Skin of body (tissue), 2 donors: ENCODE data around the gene PXN. TPM values are rescaled to one million over a fixed set of nuclear protein-coding genes. Genes with fewer than 3 reads are reported as not detected.
"Not testable (repeated sequence)": the region's sequence is repeated elsewhere in the genome, so short reads cannot be mapped to it uniquely, and the experiment has no call there.

Experiments used
- DNase-seq: peaks from one replicate; lab custom pipeline; 2025; lab: John Stamatoyannopoulos, UW
- total RNA-seq: library from RNA; depleted of rRNA; stranded (reverse); fragments of >200 nt; gene quantifications from one replicate; pipeline ENCODE4 v1.2.3, GENCODE V29; 2014

The PXN gene
- total RNA-seq, 1 donor from 2014 or later = 30.5 TPM

DNA sequence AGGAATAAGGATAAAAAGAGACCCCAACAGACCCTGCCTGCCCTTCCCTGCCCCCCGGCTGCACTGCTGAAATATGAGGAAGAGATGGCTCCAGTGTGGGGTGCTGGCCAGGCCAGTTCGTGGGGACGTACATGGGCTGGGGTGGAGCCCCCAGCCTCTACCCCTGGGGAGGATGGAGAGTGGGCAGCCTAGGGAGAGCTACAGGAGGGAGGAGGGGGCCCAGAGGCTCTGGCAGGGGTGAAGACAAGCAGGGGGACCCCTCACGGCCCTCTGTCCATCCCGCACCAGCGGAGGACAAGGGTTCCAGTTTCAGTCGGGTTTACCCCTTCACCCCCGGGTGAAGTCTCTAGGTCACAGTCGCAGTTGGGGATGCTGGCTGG, 53.6 kb downstream of the PXN start:
- DNase-seq = no peak

GRCh38 chr12:120211243-120211903, 54.2 kb downstream of the PXN start:
- no peak for DNase-seq

DNA sequence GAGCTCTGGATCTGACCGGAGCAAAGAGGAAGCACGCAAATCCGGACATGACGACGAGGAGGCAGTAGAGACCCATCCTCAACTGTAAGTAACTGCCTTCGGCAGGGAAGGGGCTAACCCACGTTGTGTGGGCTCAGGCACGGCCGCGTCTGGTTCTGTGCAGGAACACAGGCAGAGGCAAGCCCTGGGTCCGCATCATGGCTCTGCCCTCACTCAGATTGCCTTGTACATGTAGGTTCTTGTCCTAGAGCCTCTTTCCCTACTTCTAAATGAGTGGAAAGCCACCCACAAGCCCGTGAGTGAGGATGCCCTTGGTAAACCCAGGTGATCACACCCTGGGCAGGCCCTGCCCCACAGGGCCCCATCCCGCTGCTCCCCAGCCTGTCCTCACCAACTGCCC, 55.7 kb downstream of the PXN start:
- DNase-seq = no peak

DNA sequence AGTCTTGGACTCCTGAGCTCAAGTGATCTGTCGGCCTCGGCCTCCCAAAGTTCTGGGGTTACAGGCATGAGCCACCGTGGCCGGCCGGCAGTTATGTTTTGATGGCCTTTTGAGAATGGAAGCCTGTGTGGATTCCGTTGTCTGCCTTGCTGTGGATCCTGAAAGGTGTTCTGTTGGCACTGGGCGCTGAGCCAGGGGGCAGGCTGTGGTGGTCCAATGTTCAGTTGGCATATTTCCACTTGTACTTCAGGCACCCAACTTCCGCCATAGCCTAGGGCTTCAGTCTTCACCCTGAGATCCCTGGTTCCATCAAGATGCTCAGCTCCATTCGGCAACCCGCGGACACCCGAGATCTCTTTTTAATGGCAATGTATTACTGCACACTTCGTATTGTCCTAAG, 58.3 kb downstream of the PXN start:
- DNase-seq = no peak

- DNase-seq = not testable (repeated sequence)
Measured at GRCh38 chr12:120206781-120207180, 58.7 kb downstream of the PXN start.

- DNase-seq = no peak
Measured at GRCh38 chr12:120206228-120206627, 59.3 kb downstream of the PXN start.

DNA sequence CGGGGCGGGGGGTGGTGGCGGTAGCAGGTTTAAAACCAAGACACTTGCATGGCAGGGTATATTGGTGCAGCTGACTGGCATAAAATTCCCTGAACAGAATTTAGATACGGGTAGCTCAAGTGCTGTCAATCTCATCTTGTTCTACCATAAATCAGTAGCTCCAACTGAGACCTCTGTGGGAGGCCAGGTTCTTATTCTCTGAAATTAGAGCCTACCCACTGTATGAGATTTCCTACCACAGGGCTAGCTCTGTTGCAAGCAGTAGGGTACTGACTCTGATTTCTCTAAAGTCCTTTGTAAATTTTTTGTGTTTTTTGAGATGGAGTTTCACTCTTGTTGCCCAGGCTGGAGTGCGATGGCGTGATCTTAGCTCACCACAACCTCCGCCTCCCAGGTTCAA, 61.4 kb downstream of the PXN start:
- no peak for DNase-seq

DNA sequence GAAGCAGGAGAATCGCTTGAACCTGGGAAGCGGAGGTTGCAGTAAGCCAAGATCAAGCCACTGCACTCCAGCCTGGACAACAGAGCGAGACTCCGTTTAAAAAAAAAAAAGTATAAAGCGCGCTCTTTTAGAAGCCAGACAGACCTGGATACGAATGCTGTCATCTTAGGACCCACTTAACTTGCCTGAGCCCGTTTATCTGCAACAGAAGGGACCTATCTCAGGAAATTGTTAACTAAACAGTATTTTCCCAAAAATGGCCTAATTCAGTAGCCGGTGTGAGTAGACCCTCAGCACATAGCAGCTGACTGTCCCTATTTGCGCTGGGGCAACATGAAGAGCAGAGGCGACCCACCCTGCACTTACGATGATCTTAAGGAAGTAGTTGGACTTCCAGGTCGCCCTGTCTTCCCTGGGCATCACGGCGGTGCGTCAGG, 65.1 kb downstream of the PXN start:
- DNase-seq = no peak

DNA sequence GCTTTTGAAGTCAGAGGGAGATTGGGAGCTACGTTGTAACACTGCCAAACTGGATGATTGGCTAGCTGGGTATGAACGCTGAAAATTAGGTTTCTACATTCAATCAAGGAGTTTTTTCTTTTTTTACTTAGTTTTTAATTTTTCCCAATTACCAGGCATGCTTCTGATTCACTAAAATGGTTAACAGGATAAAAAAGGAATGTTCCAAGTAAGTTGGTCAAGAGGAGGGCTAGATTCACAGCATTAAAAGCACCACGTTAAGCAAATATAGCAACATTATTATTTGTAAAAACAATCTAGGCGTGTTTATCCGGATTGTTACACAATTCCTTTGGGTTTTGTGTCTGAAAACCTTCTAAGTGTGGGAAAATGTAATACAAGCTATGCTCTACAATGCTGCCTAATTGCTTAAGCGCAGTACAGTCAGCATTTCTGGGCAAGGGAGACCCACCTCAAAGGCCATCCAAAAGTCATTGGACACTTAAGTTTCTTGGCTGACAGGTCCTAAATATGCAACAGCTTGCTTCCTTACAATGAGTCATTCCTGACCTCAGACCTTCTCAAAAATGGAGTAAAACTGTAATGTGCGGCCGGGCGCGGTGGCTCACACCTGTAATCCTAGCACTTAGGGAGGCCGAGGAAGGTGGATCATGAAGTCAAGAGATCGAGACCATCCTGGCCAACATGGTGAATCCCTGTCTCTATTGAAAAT, 65.8 kb downstream of the PXN start:
- DNase-seq = no peak

DNA sequence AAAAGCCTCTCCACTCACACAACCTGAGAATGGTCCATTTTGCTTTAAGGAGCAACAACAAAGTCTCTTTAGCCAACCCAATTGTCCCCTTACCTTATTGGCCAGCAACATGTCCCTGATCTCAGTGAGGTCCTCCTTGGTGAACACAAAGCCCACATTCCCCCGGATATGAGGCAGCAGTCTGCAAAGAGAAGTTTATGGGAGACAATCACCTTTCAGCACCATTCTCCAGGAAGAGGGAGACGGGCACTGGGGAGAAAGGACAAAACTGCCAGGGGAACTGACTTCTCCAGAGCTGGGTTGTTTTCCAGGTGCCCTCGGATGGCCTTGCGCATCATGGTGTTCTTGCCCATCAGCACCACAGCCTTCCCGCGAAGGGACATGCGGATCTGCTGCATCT, 66.5 kb downstream of the PXN start:
- no peak for DNase-seq

GRCh38 chr12:120197542-120197887, 68.0 kb downstream of the PXN start:
- DNase-seq = no peak

DNA sequence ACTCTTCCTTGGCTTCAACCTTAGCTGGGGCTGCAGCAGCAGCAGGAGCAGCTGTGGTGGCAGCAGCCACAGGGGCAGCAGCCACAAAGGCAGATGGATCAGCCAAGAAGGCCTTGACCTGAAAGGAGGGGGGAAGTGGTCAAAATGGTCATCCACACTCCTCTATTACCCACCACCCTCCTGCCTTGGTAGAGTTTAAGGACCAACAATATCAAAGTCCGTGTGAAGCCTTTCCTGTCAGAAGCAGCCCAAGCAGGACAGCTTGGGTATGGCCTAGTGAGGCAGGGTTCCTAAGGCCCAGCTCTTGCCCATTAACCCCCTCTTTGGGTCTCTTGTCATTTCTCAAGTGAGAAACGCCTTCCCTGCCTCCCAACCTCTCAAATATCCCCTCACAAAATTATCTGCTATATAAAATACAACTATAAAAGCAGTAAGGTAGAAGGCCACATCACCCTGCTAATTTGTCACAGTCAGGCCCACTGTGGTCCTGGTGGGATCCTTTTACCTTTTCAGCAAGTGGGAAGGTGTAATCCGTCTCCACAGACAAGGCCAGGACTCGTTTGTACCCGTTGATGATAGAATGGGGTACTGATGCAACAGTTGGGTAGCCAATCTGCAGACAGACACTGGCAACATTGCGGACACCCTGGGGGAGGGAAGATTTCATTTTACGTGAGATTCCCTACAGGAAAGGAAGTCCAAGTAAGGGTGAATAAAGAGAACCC, 68.6 kb downstream of the PXN start:
- DNase-seq = not testable (repeated sequence)

GRCh38 chr12:120196363-120196762, 69.2 kb downstream of the PXN start:
- no peak for DNase-seq

DNA sequence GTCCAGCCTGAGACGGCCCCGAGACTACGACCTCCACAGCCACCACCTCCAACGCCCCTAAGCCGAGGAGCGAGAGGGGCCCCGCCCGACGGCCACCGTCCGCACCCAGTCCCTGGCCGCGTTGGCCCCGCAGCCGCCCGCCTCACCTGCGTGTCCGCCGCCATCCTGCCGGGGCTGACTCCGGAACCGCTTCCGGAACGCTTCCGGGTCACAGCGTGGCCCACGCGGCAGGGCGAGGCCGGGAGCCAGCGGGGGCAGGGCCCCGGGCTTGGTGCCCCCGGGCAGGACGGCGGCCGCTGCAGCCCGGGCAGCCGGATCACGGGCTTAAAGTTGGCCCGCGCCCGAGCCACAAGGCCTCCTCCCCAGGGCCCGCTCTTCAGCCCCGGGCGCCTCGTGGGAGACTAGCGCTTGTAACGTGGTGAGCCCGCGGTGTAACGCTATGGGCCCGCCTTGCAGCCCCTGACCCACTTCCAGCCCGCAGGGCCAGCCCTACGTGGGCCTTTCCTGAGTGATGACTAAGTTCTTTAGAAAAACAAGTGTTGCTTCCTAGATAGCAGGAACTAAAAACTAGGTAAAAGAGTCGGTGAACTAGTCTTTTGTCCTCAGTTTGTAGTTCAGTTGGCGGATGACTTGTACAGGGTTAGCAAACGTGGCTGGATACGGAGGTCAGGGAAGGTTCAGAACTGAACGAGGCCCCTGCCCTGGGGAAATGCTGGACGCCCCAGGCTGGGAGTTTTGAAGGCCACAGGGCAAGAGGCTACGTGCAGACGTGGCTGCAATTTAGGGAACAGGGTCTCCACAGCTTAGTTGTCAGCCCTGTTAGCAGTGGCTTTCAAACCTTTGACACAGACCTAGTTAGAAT, 70.8 kb downstream of the PXN start, which contains the start of gene GCN1:
TSS of gene GCN1 (minus strand) at position 182 of the 862 bp plus-strand sequence. CDS start at position 164, 18 bp downstream.
- DNase-seq = peak; percentile 59

DNA sequence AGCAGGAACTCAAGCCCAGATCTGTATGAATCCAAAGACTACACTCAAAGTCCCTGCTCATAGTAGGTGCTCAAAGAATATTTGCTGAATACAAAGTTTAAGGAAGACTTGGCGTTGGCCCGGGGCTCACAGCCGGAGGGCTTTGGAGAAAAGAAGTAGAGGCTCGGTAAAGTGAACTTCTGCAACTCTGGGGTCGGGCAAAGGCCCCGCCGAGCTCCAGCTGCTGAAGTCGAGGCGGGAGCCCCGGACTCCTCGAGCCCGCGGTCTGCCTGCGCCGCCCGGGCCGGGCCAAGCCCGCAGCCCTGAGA, 71.3 kb downstream of the PXN start:
- no peak for DNase-seq

GRCh38 chr12:120193286-120193685, 72.2 kb downstream of the PXN start:
- not testable (repeated sequence) for DNase-seq

DNA sequence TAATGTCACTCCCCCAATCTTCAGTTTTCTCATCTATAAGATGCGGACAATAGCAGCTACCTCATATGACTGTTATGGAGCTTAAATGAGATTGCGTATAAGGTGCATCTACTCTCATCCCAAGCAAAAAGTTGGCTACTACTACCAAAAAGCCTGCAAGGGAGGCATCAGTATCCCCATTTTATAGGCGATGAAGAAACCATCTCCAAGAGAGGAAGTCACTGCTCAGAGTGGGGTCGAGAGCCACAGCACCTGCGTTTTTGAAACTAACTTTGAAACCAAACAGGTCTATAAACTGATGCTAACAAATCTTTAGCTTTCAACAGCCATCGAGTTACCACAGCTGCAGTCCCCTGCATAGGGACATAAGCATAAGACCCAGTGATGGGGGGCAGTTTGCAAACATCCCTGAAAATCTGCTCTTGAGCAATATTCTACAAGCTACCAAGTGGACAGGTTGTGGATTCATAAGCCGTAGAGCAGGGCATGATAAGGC, 74.5 kb downstream of the PXN start:
- no peak for DNase-seq

DNA sequence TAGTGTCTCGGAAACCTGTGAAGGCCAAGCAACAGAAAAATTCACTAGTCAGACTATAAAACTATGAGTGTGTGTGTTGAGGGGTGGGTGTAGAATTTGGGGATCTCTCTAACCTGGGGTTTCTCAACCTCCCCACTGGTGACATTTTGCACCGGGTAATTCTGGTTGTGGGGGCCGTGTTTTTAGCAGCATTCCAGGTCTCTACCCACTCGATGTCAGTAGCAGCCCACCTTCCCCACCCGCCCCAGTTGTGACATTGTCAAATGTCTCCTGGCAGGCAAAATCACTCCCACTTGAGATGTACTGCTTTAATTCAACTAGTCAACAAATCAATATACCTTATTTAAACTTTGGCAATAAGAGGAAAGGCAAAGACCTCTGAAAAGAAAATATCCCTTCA, 75.1 kb downstream of the PXN start:
- no peak for DNase-seq

- DNase-seq = no peak
Measured at GRCh38 chr12:120186654-120187053, 78.9 kb downstream of the PXN start.

- DNase-seq = no peak
Measured at GRCh38 chr12:120183211-120183631, 82.3 kb downstream of the PXN start.

GRCh38 chr12:120181991-120182631, 83.4 kb downstream of the PXN start:
- DNase-seq = no peak
